Erythroblast (primary cell): Measurements from ENCODE around the gene ENDOU.

Experiments used
- GATA1 ChIP-seq: IDR thresholded peaks from 2 replicates; pipeline ENCODE4 v1.6.1; 2011; ENCODE audit warnings: low read depth, mild to moderate bottlenecking, control low read depth, low read length, moderate library complexity
- POLR2A ChIP-seq: IDR thresholded peaks from 2 replicates; pipeline ENCODE4 v1.6.1; 2011; ENCODE audit warnings: mild to moderate bottlenecking, low read length

- no peak for TF ChIP-seq POLR2A
- TF ChIP-seq GATA1, result no peak
These were observed 15.0 kb downstream of the ENDOU start for GRCh38 chr12:47710278-47710677.
